ENCODE measurements around the gene C4orf50.

C4orf50 gene

DNA sequence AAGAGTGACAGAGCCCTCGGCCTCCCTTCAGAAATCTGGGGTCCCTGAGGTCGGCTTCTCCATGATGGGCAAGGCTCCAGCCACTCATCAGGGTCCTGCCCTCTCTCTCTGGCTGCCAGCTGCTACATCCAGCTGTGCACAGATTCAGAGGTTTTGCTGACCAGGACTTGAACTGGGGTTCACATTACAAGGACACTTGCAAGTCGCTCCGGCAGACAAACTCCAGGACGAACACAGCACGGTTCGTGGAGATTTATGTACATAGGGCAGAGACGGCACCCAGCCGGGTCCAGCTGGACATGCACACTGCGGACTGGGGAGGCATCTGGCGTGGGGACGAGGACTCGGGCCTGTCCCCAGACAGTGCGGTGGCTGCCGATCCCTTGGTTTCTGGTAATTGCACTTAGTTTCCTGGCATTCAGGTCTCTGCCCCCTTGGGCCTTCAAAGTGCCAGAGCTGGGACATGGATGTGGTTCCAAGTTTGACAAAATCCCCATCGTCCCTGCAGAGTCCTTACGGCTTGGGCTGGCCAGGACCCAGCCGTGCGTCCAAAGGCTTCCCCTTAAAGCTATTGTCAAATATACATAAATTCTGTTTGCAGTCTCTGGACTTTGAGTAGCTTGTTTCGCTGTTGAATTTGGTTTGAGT, 6.2 kb upstream of the C4orf50 start:
- Histone ChIP-seq H3K4me1 (ENCODE audit: insufficient read depth, low read length) (no peaks in the 10 kb centered on the region), H3K27me3 (ENCODE audit: control insufficient read depth in 1 of 2, insufficient read depth in 2 of 2, low read length in 2 of 2) (peaks cover 0 to 5% of the 10 kb centered on the region in 2 donors), H3K9ac (ENCODE audit: low read length) (no peak overlapping the region), H3K9me3 (ENCODE audit: low read length) (no peaks in the 10 kb centered on the region), H3K4me3 (ENCODE audit: low read depth in 1 of 2, low read length in 2 of 2) (no peak overlapping the region), H3K36me3 (ENCODE audit: insufficient read depth, low read length) (no peaks in the 10 kb centered on the region), H3K27ac (ENCODE audit: low read depth, low read length) (no peak overlapping the region)

DNA sequence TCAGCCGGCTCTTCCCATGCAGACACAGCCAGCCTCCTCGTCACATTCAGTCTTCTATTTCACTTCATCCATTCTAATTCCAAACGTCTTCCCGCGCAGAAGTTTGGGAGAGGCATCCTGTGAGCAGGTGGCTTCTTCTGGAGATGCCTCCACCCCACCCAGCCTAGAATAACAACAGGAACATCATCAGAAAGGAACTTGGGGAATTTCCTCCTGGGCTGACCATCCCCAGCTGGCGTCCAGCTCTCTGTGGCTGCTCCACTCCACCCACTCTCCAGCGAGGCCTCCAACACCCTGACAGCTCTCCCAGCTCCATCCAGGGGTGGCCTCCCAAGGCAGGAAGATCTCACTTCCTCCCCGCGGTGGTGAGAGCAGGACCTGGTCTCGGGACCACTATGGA, 5.5 kb upstream of the C4orf50 start:
- Histone ChIP-seq H3K4me3 (ENCODE audit: low read depth in 1 of 2, low read length in 2 of 2) (no peak overlapping the region), H3K9me3 (ENCODE audit: low read length) (no peaks in the 10 kb centered on the region), H3K9ac (ENCODE audit: low read length) (no peak overlapping the region), H3K36me3 (ENCODE audit: insufficient read depth, low read length) (no peaks in the 10 kb centered on the region), H3K27me3 (ENCODE audit: control insufficient read depth in 1 of 2, insufficient read depth in 2 of 2, low read length in 2 of 2) (peaks cover 0 to 5% of the 10 kb centered on the region in 2 donors), H3K27ac (ENCODE audit: low read depth, low read length) (no peak overlapping the region), H3K4me1 (ENCODE audit: insufficient read depth, low read length) (no peaks in the 10 kb centered on the region)

DNA sequence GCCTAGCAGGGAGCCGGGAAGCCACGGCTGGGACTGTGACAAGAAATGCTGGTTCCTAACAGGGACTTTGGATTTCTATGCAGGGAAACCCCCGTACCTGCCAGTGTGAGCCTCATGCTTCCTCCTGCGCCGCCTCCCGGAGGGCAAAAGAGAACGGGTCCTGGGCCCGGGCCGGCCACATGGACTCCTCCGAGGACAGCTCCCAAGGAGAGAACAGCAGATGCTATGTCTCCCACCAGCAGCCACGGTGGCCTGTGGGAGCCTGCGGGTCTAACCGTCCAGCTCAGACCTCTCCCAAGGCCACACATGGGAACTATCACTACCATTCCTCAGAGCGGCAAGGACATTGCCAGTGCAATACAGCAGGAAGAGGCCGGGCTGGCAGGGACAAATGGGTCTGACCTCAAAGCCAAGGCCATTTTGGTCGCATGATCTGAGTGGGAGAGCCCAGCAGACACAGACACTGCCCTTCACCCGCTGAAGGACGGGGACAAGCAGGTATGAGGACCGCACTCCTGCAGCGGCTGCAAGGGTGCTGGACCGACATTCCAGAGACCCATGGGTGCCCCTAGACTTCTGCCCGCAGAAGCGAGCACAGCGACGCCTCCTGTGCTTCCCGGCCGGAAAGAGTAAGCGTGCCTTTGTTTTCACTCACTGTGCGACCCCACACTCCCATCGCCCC, 4.5 kb upstream of the C4orf50 start:
- Histone ChIP-seq H3K4me3 (ENCODE audit: low read depth in 1 of 2, low read length in 2 of 2) (no peak overlapping the region), H3K27ac (ENCODE audit: low read depth, low read length) (no peak overlapping the region), H3K27me3 (ENCODE audit: control insufficient read depth in 1 of 2, insufficient read depth in 2 of 2, low read length in 2 of 2) (peaks cover 0 to 5% of the 10 kb centered on the region in 2 donors), H3K9me3 (ENCODE audit: low read length) (no peaks in the 10 kb centered on the region), H3K4me1 (ENCODE audit: insufficient read depth, low read length) (no peaks in the 10 kb centered on the region), H3K36me3 (ENCODE audit: insufficient read depth, low read length) (no peaks in the 10 kb centered on the region), H3K9ac (ENCODE audit: low read length) (no peak overlapping the region)

DNA sequence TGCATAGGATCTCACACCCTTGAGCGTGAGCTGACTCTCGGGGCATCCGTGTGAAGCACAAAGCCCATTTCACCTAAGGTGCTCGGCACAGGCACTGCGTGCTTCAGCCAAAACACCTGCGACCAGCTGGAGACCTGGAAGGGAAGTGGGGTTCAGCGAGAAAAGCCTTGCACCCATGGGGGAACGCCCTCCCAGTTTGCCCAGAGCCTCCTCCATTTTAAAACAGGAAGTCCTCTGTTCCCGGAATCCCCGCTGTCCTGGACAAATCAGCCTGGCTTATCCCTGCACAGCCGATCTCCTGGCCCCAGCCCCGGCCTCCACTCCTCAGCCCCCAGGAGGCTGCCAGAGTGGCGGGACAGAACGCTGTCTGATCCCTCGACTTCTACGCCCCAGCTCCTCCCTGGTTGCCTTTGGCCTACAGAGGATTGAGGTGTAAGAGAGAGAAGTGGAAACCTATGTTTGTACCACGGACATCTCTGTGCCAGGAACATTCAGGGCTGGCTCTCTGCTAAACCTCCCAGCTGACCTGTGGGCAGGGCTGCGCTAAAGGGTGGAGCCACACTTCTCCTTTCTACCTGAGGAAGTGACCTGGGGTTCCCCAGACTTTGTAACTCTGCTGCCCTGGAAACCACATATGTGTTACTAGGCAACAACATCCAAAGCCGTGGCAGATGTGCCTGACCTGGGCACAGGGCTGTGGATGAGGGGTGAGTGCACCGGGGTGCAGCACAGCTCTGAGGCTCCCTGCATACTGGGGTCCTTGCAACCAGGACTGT, 3.8 kb upstream of the C4orf50 start:
- Histone ChIP-seq H3K4me3 (ENCODE audit: low read depth in 1 of 2, low read length in 2 of 2) (no peak overlapping the region), H3K27me3 (ENCODE audit: control insufficient read depth in 1 of 2, insufficient read depth in 2 of 2, low read length in 2 of 2) (peaks cover 0 to 5% of the 10 kb centered on the region in 2 donors), H3K36me3 (ENCODE audit: insufficient read depth, low read length) (no peaks in the 10 kb centered on the region)

DNA sequence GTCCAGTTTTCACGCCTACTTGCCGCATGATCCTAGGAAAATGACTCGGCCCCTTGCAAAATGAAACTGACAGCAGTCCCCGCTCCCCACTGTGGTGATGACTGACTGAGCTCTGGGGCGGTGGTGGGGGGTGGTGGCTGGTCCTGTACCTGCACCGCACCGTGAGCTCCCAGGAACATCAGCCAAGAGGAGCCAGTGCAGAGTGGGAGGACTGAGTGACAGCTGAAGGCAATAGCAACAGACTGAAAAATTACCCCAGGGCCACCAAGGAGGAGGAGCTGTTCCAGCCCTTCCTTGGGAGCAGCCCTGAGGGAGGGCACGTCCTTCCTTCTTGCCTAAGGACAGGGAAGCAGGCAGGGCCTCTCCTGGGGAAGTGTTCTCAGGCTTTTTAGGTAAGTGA, 2.4 kb upstream of the C4orf50 start:
- Histone ChIP-seq H3K27me3 (ENCODE audit: control insufficient read depth in 1 of 2, insufficient read depth in 2 of 2, low read length in 2 of 2) (peaks cover 0 to 5% of the 10 kb centered on the region in 2 donors), H3K36me3 (ENCODE audit: insufficient read depth, low read length) (no peaks in the 10 kb centered on the region), H3K4me1 (ENCODE audit: insufficient read depth, low read length) (no peaks in the 10 kb centered on the region), H3K9ac (ENCODE audit: low read length) (no peak overlapping the region), H3K27ac (ENCODE audit: low read depth, low read length) (no peak overlapping the region), H3K9me3 (ENCODE audit: low read length) (no peaks in the 10 kb centered on the region), H3K4me3 (ENCODE audit: low read depth in 1 of 2, low read length in 2 of 2) (no peak overlapping the region)

More for the DNA sequence above, 3.8 kb upstream of the C4orf50 start:
- no peak overlapping the region for H3K9ac ChIP-seq (ENCODE audit: low read length)
- no peak overlapping the region for H3K27ac ChIP-seq (ENCODE audit: low read depth, low read length)
- no peaks in the 10 kb centered on the region for H3K9me3 ChIP-seq (ENCODE audit: low read length)
- H3K4me1 ChIP-seq (ENCODE audit: insufficient read depth, low read length): no peaks in the 10 kb centered on the region

DNA sequence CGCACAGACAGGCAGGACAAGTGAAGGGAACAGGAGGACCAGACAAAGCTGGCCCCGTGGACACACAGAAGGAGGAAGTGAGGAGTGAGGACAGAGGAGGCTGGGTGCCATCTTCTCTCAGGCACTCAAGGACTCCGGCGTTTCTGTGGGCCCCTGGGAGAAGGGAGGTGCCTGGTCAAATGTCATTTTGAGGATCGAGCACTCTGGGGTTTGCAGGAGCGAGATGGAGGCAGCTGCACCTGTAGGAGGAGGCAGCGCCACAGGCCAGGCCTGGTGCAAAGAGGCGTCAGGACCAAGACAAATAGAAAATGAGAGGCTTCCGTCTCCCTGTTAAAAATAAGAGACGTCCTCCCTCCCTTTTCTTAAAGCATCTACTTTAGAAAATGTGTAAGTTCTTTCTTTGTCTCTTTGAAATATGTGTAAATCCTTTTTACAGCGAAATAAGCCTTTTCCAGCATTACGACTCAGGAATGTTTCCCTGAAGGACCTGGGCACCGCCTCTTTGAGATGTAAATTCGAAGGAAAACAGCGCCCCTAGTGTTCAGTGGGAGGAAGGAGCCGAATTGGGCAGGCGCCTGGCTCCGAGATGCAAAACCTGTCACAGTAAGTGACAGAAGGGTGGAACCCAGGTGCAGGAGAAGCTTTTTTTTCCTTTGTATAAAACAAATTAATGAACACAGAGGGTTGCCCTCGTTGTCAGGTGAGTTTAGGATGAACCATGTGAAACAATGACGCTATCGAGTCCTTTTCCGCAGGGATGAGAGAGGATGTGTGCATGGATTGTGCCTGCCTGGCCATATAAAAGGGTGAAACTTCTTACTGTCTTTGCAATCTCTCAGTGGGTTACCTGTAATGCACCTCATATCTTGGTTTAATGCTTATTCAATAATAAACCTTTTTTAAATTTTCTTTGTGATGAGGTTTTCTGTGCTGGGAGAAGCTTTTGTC, 1.4 kb upstream of the C4orf50 start:
- no peak overlapping the region for H3K27ac ChIP-seq (ENCODE audit: low read depth, low read length)
- H3K9ac ChIP-seq (ENCODE audit: low read length): no peak overlapping the region
- no peaks in the 10 kb centered on the region for H3K4me1 ChIP-seq (ENCODE audit: insufficient read depth, low read length)
- H3K27me3 ChIP-seq (ENCODE audit: control insufficient read depth in 1 of 2, insufficient read depth in 2 of 2, low read length in 2 of 2): peaks cover 0 to 5% of the 10 kb centered on the region in 2 donors
- no peak overlapping the region for H3K4me3 ChIP-seq (ENCODE audit: low read depth in 1 of 2, low read length in 2 of 2)
- no peaks in the 10 kb centered on the region for H3K36me3 ChIP-seq (ENCODE audit: insufficient read depth, low read length)
- H3K9me3 ChIP-seq (ENCODE audit: low read length): no peaks in the 10 kb centered on the region

DNA sequence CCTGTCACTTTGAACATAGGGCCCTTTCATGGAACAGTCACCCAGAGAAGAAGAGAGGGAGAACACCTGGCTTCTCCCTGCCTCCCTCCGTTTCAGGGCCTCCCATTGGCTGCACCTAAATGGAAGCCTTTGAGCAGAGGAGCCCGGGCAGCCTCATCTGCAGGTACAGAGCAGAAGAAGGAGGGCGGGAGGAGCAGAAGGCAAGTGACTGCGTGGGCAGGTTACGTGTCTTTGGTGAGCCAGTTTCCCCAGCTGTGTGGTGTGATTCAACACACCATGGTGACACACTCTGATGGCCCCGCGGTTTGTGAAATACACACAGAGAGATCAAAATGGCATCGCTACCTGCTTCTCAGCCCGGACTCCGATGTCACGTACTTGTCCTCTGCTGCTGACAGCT, 431 bp downstream of the C4orf50 start:
- H3K4me1 ChIP-seq (ENCODE audit: insufficient read depth, low read length): no peaks in the 10 kb centered on the region
- no peak overlapping the region for H3K9ac ChIP-seq (ENCODE audit: low read length)
- no peak overlapping the region for H3K27ac ChIP-seq (ENCODE audit: low read depth, low read length)
- H3K27me3 ChIP-seq (ENCODE audit: control insufficient read depth in 1 of 2, insufficient read depth in 2 of 2, low read length in 2 of 2): peaks cover 0 to 5% of the 10 kb centered on the region in 2 donors
- H3K36me3 ChIP-seq (ENCODE audit: insufficient read depth, low read length): no peaks in the 10 kb centered on the region
- no peaks in the 10 kb centered on the region for H3K9me3 ChIP-seq (ENCODE audit: low read length)
- H3K4me3 ChIP-seq (ENCODE audit: low read depth in 1 of 2, low read length in 2 of 2): no peak overlapping the region

DNA sequence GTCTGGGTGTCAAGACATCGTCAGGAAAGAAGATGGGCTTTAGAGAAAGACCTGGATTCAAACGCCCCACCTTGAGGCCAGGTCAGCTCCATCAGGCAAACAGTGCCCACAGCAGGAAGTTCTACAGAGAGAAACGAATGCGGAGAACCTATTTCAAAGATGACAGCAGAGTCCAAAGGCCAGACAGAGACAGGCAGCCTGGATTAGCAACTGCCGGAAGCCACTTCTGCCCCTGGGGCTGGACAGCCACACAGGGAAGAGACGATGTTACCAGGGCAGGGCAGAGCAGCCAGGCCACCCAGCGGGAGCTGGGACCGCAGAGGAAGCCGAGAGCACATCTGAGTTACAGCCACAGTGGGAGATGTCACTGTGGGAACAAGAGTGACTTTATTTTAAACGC, 1.2 kb downstream of the C4orf50 start:
- H3K27ac ChIP-seq (ENCODE audit: low read depth, low read length): no peak overlapping the region
- no peak overlapping the region for H3K9ac ChIP-seq (ENCODE audit: low read length)
- H3K9me3 ChIP-seq (ENCODE audit: low read length): no peaks in the 10 kb centered on the region
- H3K4me1 ChIP-seq (ENCODE audit: insufficient read depth, low read length): no peaks in the 10 kb centered on the region
- H3K36me3 ChIP-seq (ENCODE audit: insufficient read depth, low read length): no peaks in the 10 kb centered on the region
- H3K4me3 ChIP-seq (ENCODE audit: low read depth in 1 of 2, low read length in 2 of 2): no peak overlapping the region
- H3K27me3 ChIP-seq (ENCODE audit: control insufficient read depth in 1 of 2, insufficient read depth in 2 of 2, low read length in 2 of 2): peaks cover 0 to 5% of the 10 kb centered on the region in 2 donors

DNA sequence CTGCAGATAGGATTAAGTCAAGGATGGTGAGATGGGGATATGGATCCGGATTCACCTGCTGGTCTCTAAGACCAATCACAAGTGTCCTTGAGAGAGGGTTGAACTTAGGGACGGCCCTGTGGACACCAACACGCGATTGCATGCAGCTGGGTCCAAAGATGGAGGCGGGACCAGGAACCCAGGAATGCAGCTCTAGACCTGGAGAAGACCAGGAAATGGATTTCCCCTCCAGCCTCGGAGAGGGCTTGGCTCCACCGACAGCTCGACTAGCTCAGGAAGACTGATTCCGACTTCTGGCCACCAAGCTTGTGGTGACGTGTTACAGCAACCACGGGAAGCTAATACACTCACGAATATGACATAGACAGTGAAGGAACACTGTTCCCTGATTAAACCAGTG, 4.7 kb downstream of the C4orf50 start:
- Histone ChIP-seq H3K4me3 (ENCODE audit: low read depth in 1 of 2, low read length in 2 of 2) (no peak overlapping the region), H3K9ac (ENCODE audit: low read length) (no peak overlapping the region), H3K27ac (ENCODE audit: low read depth, low read length) (no peak overlapping the region), H3K9me3 (ENCODE audit: low read length) (no peaks in the 10 kb centered on the region), H3K4me1 (ENCODE audit: insufficient read depth, low read length) (no peaks in the 10 kb centered on the region), H3K36me3 (ENCODE audit: insufficient read depth, low read length) (no peaks in the 10 kb centered on the region), H3K27me3 (ENCODE audit: control insufficient read depth in 1 of 2, insufficient read depth in 2 of 2, low read length in 2 of 2) (peaks cover 0 to 14% of the 10 kb centered on the region in 2 donors)

DNA sequence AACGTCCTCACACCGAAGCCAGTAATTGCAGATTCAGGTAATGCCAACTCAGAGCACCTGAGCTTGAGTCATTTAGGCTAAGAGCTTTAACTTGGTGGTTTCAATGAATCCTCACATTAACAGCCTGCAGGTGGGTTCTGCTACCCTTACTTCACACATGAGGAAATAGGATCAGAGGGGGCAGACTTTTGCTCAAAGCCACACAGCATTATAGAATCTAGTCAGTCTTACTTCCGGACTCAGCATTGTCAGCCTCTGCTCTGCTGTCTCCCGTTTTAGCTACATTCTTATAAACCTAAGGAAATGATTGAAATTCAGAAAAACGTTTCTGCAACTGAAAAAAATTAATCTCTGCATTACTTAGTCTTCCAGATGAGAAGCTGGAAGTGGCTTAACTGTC, 6.0 kb downstream of the C4orf50 start:
- Histone ChIP-seq H3K9ac (ENCODE audit: low read length) (no peak overlapping the region), H3K27ac (ENCODE audit: low read depth, low read length) (no peak overlapping the region)

DNA sequence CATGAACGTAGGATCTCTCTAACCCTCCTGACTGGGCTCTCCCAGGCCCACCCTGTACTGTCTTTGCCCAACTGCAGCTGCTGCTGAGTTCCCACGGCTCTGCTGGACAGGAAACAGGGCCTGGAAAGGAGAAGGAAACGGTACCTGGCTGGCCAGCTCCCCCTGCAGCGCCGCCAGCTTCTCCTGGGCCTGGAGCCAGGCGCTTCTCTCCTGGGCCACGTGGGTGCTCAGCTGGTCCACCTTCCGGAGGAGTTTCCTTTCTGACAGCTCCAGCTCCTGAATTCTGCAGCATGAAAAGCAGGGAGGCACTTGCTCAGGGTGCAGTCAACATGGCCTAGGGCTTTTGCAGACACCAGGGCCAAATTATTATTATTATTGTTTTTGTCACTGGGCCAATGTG, 6.5 kb downstream of the C4orf50 start:
- Histone ChIP-seq H3K4me1 (ENCODE audit: insufficient read depth, low read length) (no peaks in the 10 kb centered on the region), H3K4me3 (ENCODE audit: low read depth in 1 of 2, low read length in 2 of 2) (no peak overlapping the region), H3K27ac (ENCODE audit: low read depth, low read length) (no peak overlapping the region), H3K9me3 (ENCODE audit: low read length) (no peaks in the 10 kb centered on the region), H3K36me3 (ENCODE audit: insufficient read depth, low read length) (no peaks in the 10 kb centered on the region), H3K27me3 (ENCODE audit: control insufficient read depth in 1 of 2, insufficient read depth in 2 of 2, low read length in 2 of 2) (peaks cover 0 to 14% of the 10 kb centered on the region in 2 donors), H3K9ac (ENCODE audit: low read length) (no peak overlapping the region)

More for the DNA sequence above, 6.0 kb downstream of the C4orf50 start:
- no peaks in the 10 kb centered on the region for H3K9me3 ChIP-seq (ENCODE audit: low read length)
- H3K36me3 ChIP-seq (ENCODE audit: insufficient read depth, low read length): no peaks in the 10 kb centered on the region
- H3K27me3 ChIP-seq (ENCODE audit: control insufficient read depth in 1 of 2, insufficient read depth in 2 of 2, low read length in 2 of 2): peaks cover 0 to 14% of the 10 kb centered on the region in 2 donors
- no peaks in the 10 kb centered on the region for H3K4me1 ChIP-seq (ENCODE audit: insufficient read depth, low read length)
- no peak overlapping the region for H3K4me3 ChIP-seq (ENCODE audit: low read depth in 1 of 2, low read length in 2 of 2)

Data from muscle layer of colon (tissue), 2 donors.